Measurements from ENCODE around the gene YEATS2. TPM values are rescaled to one million over a fixed set of nuclear protein-coding genes. Genes with fewer than 3 reads are reported as not detected.

The YEATS2 gene
- total RNA-seq, 1 experiment from 2014 or later = 33.8 TPM

DNA sequence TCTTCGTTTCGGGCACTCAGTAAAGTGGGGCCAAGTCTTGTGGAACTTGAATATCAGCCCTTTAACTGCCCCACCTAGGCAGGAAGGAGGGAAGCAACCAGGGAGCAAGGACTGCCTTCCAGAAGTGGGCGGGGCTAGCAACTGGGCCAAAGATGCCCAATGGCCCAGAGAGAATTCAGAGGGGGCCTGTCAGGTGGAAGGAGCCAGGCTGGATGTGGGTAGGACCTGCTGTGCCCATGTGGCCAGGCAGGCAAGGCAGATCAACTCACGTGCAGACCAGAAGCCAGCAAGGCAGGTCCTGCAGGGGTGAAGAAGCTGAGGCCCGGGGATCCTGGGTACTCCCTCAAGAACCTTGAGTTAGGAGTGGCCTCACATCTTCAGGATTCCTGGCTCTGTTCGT lies 122.2 kb downstream of the YEATS2 start:
- ChIA-PET POLR2A (interaction anchor here (0.6 kb wide), 1 partner anchor 183 kb away, joined by 6 read pairs; no protein-coding TSS in a partner anchor), CTCF (no interaction called here)
- Histone ChIP-seq H3K27ac (ENCODE audit: low read length) (no peak overlapping the region), H3K9me3 (ENCODE audit: control insufficient read depth, insufficient read depth, low read depth, low read length) (no peaks in the 10 kb centered on the region), H3K27me3 (ENCODE audit: control insufficient read depth, insufficient read depth, low read length) (no peaks in the 10 kb centered on the region), H3K4me3 (ENCODE audit: low read depth in 2 of 2, low read length in 2 of 2) (no peak overlapping the region), H3K36me3 (ENCODE audit: control insufficient read depth, insufficient read depth, low read length) (no peaks in the 10 kb centered on the region), H3K4me1 (ENCODE audit: control insufficient read depth, insufficient read depth, low read length) (peaks cover 7% of the 10 kb centered on the region; the same call in 1 of the 2 replicates)
- TF ChIP-seq, protein P1, sequence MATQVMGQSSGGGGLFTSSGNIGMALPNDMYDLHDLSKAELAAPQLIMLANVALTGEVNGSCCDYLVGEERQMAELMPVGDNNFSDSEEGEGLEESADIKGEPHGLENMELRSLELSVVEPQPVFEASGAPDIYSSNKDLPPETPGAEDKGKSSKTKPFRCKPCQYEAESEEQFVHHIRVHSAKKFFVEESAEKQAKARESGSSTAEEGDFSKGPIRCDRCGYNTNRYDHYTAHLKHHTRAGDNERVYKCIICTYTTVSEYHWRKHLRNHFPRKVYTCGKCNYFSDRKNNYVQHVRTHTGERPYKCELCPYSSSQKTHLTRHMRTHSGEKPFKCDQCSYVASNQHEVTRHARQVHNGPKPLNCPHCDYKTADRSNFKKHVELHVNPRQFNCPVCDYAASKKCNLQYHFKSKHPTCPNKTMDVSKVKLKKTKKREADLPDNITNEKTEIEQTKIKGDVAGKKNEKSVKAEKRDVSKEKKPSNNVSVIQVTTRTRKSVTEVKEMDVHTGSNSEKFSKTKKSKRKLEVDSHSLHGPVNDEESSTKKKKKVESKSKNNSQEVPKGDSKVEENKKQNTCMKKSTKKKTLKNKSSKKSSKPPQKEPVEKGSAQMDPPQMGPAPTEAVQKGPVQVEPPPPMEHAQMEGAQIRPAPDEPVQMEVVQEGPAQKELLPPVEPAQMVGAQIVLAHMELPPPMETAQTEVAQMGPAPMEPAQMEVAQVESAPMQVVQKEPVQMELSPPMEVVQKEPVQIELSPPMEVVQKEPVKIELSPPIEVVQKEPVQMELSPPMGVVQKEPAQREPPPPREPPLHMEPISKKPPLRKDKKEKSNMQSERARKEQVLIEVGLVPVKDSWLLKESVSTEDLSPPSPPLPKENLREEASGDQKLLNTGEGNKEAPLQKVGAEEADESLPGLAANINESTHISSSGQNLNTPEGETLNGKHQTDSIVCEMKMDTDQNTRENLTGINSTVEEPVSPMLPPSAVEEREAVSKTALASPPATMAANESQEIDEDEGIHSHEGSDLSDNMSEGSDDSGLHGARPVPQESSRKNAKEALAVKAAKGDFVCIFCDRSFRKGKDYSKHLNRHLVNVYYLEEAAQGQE (IDR thresholded peaks at IDR 0.05; ENCODE audit: insufficient read depth in 1 of 2, low read depth in 2 of 2, low read length in 1 of 2) = no peak
- no peak for TF ChIP-seq SIN3A (IDR thresholded peaks at IDR 0.05; ENCODE audit: borderline replicate concordance, insufficient read depth, low read depth, low read length)
- TF ChIP-seq POLR2AphosphoS5 (IDR thresholded peaks at IDR 0.05; ENCODE audit: low read depth, low read length) = no peak
- TF ChIP-seq, protein P2, sequence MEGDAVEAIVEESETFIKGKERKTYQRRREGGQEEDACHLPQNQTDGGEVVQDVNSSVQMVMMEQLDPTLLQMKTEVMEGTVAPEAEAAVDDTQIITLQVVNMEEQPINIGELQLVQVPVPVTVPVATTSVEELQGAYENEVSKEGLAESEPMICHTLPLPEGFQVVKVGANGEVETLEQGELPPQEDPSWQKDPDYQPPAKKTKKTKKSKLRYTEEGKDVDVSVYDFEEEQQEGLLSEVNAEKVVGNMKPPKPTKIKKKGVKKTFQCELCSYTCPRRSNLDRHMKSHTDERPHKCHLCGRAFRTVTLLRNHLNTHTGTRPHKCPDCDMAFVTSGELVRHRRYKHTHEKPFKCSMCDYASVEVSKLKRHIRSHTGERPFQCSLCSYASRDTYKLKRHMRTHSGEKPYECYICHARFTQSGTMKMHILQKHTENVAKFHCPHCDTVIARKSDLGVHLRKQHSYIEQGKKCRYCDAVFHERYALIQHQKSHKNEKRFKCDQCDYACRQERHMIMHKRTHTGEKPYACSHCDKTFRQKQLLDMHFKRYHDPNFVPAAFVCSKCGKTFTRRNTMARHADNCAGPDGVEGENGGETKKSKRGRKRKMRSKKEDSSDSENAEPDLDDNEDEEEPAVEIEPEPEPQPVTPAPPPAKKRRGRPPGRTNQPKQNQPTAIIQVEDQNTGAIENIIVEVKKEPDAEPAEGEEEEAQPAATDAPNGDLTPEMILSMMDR (IDR thresholded peaks at IDR 0.05) = no peak
- no TSS peak for BruUV-seq (replicated peaks)
- intact Hi-C loops (cut with micrococcal nuclease; ENCODE audit: unreplicated experiment) = no loop called here
- in situ Hi-C loops (cut with HindIII; ENCODE audit: low pct_unique_long_range_greater_than_20kb, low sequenced_read_pairs) = no loop called here
- ATAC-seq (no peak), DNase-seq (ENCODE audit: low read depth, low spot score) (no peak)

DNA sequence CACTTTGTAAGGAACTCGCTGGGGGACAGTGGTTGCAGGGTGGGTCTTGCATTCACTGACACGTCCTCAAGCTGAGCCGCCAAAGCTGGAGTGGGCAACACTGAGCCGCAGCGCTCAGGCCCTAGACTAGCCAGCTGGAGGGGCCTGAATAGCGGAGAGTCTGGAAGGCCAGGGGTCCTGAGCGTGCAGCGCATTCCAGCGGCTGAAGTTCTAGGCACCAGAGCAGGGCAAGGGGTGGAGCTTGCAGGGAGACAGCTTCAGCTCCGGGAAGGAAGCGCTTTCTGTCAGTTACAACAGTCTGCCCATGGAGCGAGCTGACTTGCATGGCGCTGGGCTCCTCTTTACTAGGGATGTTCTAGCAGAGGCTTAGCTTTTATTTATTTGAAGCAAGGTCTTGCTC lies 125.0 kb downstream of the YEATS2 start:
- H3K9me3 ChIP-seq (ENCODE audit: control insufficient read depth, insufficient read depth, low read depth, low read length) = no peaks in the 10 kb centered on the region
- TF ChIP-seq, protein P1 (IDR thresholded peaks at IDR 0.05; ENCODE audit: insufficient read depth in 1 of 2, low read depth in 2 of 2, low read length in 1 of 2) = no peak
- TF ChIP-seq, protein P2 (IDR thresholded peaks at IDR 0.05) = no peak
- no peak for TF ChIP-seq TCF7L2 (IDR thresholded peaks at IDR 0.05; ENCODE audit: low read depth, low read length)
- no peak for TF ChIP-seq POLR2AphosphoS5 (IDR thresholded peaks at IDR 0.05; ENCODE audit: low read depth, low read length)
- no peak for TF ChIP-seq SIN3A (IDR thresholded peaks at IDR 0.05; ENCODE audit: borderline replicate concordance, insufficient read depth, low read depth, low read length)
- no peak overlapping the region for H3K4me3 ChIP-seq (ENCODE audit: low read depth in 2 of 2, low read length in 2 of 2)
- H3K27me3 ChIP-seq (ENCODE audit: control insufficient read depth, insufficient read depth, low read length) = no peaks in the 10 kb centered on the region
- in situ Hi-C loops (cut with HindIII; ENCODE audit: low pct_unique_long_range_greater_than_20kb, low sequenced_read_pairs) = no loop called here
- BruUV-seq (replicated peaks) = no TSS peak
- no peaks in the 10 kb centered on the region for H3K36me3 ChIP-seq (ENCODE audit: control insufficient read depth, insufficient read depth, low read length)
- intact Hi-C loops (cut with micrococcal nuclease; ENCODE audit: unreplicated experiment) = no loop called here
- ChIA-PET POLR2A (no interaction called here), CTCF (interaction anchor here (0.6 kb wide), 1 partner anchor 735 kb away, joined by 8 read pairs; no protein-coding TSS in a partner anchor)
- H3K27ac ChIP-seq (ENCODE audit: low read length) = no peak overlapping the region
- DNase-seq (ENCODE audit: low read depth, low spot score) = no peak
- H3K4me1 ChIP-seq (ENCODE audit: control insufficient read depth, insufficient read depth, low read length) = peaks cover 17% of the 10 kb centered on the region
- ATAC-seq = no peak

All from Panc1 (cell line).